Kidney tubule cell (primary cell): ENCODE measurements around the gene REC114.
"Not testable (repeated sequence)": the region's sequence is repeated elsewhere in the genome, so short reads cannot be mapped to it uniquely, and the experiment has no call there.

Experiments
- DNase-seq: peaks from one replicate; pipeline ENCODE4 v3.0.0-alpha.2; 2018; ENCODE audit warnings: low spot score

The REC114 gene

DNA sequence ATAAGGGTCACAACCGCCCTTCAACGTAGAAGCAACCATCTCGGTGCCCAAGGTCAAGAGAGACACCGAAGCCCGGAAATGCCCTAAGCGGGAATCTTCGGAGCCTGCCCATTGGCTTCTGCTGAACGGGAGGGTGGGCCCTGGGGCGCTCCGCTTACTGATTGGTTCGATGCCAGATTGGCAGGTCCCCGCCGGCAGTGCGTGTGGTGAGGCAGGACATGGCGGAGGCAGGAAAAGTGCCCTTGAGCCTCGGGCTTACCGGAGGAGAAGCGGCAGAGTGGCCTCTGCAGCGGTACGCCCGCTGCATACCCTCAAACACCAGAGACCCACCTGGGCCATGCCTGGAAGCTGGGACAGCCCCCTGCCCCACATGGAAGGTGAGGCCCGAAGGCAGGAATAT lies at the start of gene REC114:
TSS of gene REC114 (plus strand) at position 197 of the 400 bp plus-strand sequence. CDS start at position 219, 22 bp downstream.
- DNase-seq = no peak

- DNase-seq = no peak
Measured at GRCh38 chr15:73393336-73393735, 49.6 kb upstream of the REC114 start.

DNA sequence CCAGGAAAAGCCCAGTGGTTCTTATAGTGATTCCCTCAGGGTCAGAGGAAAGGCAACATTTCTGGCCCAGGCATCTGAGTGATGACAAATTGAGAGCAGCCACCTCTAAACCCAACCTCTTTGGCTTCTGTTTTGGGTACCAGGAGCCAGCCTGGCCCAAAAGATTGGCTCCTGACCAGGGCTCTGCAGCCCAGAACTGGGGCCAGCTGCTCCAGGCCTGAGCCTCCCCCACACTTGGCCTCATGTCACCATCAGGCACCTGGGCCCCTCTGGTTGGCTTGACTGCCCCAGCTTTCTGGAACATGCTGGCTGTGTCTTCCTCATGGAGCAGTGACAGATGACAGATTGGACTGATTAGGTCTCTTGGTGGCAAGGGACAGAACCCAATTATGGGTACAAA lies 48.2 kb upstream of the REC114 start:
- DNase-seq = no peak

DNA sequence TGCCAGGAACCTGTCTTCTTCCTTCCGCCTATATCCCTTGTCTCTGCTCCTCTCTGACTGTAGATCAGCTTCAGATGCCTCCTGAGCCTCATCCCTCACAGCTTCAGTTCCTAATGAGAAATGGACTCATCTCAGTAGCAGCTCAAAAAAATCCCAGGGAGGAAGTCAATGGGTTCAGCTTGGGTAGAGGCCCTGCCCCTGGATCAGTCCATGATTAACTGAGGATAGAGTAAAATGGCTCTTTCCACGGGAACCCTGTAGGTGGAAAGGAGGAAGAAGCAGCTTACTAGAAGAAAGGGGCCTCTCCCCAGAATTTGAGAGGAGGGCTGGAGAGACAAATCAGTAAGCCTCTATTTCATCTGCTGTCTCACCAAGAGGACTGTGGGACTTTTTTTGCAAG lies 47.3 kb upstream of the REC114 start:
- DNase-seq = no peak

- DNase-seq = no peak
Measured at GRCh38 chr15:73397461-73397860, 45.5 kb upstream of the REC114 start.

GRCh38 chr15:73398861-73399260 lies 44.1 kb upstream of the REC114 start:
- DNase-seq = no peak

DNA sequence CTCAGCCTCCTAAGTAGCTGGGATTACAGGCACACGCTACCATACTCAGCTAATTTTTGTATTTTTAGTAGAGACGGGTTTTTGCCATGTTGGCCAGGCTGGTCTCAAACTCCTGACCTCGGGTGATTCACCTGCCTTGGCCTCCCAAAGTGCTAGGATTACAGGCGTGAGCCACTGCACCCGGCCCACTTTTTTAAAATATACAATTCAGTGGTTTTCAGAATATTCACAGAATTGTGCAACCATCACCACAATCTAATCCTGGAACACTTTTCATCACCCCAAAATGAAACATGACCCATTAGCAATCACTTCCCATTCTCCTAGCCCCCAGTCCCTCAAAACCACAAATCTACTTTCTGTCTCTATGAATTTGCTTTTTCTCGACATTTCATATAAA lies 42.7 kb upstream of the REC114 start:
- not testable (repeated sequence) for DNase-seq

- DNase-seq = peak; percentile 51
Measured at GRCh38 chr15:73403171-73403570, 39.8 kb upstream of the REC114 start.

DNA sequence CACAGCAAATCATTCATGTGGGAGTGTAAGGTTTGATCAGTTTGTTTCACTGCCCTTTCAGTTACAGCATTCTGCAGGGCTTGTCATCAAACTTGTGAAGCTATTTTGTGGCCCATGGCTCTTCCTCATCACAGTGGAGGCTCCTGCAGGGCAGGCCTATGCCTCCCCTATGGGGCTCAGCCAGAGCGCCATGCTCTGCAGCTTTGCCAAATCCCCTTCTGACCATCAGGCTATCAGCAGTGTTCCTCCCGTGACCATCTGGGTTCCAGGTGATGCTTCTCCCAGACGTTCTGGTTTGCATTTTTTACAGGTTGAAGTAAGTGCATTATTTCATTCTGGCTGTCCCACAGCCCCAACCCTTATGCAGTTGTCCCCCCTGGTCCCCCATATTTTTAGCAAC lies 28.1 kb upstream of the REC114 start:
- no peak for DNase-seq

GRCh38 chr15:73424506-73424905 lies 18.5 kb upstream of the REC114 start:
- DNase-seq = no peak

DNA sequence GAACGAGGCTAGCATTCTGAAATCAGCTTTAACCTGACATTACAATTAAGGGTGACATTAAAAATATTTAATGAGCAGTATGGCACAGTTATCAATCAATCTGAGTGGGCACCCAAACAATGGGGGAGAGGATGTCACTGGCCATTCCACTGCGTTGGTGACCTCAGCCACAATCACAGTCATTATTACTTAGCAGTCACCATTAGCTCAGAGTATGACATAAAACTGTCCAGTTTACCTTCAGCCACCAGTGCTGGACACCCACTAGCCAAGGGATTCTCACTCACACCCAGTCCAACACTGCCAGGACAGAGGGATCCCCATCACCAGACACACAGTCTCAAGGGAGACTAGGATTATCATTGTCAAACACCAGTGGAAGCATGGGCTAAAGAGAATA lies 17.5 kb upstream of the REC114 start:
- DNase-seq = no peak

DNA sequence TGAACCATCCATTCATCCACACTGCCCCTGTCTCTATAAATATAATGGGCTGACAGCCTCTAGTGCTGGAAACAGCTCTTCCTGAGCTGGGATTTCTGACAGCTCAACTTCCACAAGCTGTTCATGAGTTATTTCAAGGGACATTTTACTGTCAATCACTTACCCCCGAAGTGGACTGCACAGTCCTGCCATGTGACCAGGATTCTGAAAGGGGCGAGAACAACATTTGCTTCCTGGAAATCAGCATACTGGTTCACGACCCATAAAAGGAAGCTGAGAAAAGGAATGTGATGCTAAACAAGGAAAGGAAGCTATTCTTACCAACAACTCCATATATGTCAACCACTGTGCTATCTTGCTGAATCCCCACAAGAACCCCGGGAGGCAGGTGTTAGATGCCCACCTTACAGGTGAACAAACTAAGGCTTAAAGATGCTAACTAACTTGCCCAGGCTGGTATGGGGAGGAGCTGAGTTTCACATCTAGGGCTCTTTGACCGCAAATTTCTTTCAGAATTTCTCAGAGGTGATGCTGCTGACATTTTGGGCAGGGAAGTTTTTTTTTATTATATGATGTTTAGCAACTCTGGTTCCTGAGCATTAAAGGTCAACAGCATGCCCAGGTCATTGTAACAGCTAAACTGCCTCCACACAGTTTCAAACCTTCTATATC lies 16.5 kb upstream of the REC114 start:
- DNase-seq = no peak

DNA sequence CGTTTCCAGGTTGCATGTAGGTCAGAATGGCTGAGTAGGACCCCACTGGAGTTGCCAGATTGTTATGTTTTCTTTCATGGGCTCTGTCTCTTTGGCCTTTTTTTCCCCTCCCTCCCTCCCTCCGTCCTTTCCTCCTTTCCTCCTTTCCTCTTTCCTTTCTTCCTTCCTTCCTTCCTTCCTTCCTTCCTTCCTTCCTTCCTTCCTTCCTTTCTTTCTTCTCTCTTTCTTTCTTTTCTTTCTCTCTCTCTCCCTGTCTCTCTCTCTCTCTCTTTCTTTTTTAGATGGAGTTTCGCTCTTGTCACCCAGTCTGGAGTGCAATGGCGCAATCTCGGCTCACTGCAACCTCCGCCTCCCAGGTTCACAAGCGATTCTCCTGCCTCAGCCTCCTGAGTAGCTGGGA lies 11.6 kb upstream of the REC114 start:
- not testable (repeated sequence) for DNase-seq

- DNase-seq = peak; percentile 59
Measured at GRCh38 chr15:73433873-73434272, 9.1 kb upstream of the REC114 start.

DNA sequence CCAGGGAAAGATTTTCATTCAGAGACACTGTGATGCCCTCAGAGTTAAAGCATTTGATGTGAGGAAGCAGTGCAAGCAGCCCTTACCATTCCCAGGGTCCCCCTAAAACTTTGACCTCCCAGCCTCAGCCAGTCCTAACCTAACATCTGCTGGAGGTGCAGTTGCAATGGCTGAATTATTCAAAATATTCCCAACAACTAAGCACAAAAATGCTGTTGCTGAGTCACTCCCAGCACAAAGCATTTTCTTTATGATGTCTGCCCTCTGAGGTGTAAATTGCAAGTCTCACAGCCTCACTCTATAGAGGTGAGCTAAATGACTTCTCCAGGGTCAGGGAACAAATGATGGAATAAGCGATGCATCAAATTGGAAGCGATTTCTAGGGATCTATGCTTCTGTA lies 6.4 kb upstream of the REC114 start:
- peak; percentile 24 for DNase-seq

GRCh38 chr15:73437543-73438109 lies 5.3 kb upstream of the REC114 start:
- DNase-seq = no peak

GRCh38 chr15:73438651-73439050 lies 4.3 kb upstream of the REC114 start:
- DNase-seq = no peak

- DNase-seq = no peak
Measured at GRCh38 chr15:73440571-73440970, 2.4 kb upstream of the REC114 start.

- DNase-seq = no peak
Measured at GRCh38 chr15:73442421-73442820, 543 bp upstream of the REC114 start.

- not testable (repeated sequence) for DNase-seq
Measured at GRCh38 chr15:73447471-73447870, 4.5 kb downstream of the REC114 start.

- DNase-seq = peak; percentile 20
Measured at GRCh38 chr15:73448158-73448758, 5.3 kb downstream of the REC114 start.

GRCh38 chr15:73449980-73450379 lies 7.0 kb downstream of the REC114 start:
- not testable (repeated sequence) for DNase-seq

GRCh38 chr15:73454096-73454495 lies 11.1 kb downstream of the REC114 start:
- no peak for DNase-seq

DNA sequence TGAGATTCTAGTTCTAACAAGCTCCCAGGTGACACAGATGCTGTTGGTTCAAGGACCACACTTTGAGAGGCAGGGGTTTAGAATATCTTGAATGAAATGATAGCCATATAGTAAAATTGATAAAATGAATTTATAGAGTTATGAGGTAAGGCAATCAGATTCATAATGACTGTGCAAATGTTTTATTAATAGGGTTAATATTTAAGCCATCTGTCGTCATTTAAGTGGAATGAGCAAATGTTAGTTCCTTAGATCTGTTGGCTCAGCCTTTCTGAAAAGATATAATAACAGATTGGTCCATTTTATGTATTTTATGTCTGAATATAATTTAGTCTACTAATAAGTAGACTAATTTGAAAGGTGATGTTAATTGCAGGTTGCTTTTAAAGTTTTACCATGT lies 12.9 kb downstream of the REC114 start:
- peak; percentile 33 for DNase-seq
